PC-9 (cell line): ENCODE results near the gene GAK.
"Not testable (repeated sequence)": the region's sequence is repeated elsewhere in the genome, so short reads cannot be mapped to it uniquely, and the experiment has no call there.

Experiments used
- CTCF ChIP-seq: fragments of 200-600 bp; sonication (generic); conservative IDR thresholded peaks from 2 replicates; pipeline ENCODE4 v1.6.1; 2017; ENCODE audit warnings: mixed run types, antibody characterized with exemption, mild to moderate bottlenecking, moderate library complexity
- EZH2 ChIP-seq: fragments of 200-600 bp; sonication (generic); IDR thresholded peaks from 2 replicates; pipeline ENCODE4 v1.8.0; 2017; ENCODE audit warnings: antibody characterized with exemption, low read depth

DNA sequence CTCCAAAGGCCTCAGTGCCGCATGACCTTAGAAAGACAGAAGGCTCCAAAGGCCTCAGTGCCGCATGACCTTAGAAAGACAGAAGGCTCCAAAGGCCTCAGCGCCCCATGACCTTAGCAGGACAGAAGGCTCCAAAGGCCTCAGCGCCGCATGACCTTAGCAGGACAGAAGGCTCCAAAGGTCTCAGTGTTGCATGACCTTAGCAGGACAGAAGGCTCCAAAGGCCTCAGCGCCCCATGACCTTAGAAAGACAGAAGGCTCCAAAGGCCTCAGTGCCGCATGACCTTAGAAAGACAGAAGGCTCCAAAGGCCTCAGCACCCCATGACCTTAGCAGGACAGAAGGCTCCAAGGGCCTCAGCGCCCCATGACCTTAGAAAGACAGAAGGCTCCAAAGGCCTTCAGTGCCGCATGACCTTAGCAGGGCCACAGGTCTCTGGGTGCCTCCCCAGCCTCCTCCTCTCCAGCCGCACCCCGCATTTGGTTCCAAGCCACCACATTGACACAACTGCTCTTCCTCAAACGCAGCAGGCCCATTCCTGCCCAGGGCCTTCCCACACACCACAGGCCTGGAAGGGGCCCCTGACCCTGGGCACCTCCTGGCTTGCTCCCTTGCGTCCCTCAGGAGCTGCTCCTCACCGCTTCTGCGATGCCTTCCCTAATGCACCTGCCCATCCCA is 13.0 kb downstream of the GAK start:
- TF ChIP-seq EZH2, CTCF: not testable (repeated sequence)
